HCT116 (cell line): ENCODE data around the gene ARL4A. TPM values are rescaled to one million over a fixed set of nuclear protein-coding genes. Genes with fewer than 3 reads are reported as not detected.
"Not testable (repeated sequence)": the region's sequence is repeated elsewhere in the genome, so short reads cannot be mapped to it uniquely, and the experiment has no call there.

Experiments
- ATAC-seq: fragments of 200-7000 bp; cut with Tn5 transposase; 2 replicates; pipeline ENCODE4 v1.9.1; 2020; ENCODE audit warnings: mild to moderate bottlenecking, moderate library complexity
- BruUV-seq: library from RNA; stranded (reverse); fragments of 400-500 nt; replicated peaks from 2 replicates; lab custom pipeline; 2021; lab: Mats Ljungman, UMichigan
- CTCF ChIA-PET: fragments of 300-600 bp; sonication (Branson Sonifier 250); formaldehyde crosslinking; loops from one replicate; lab custom pipeline; 2021; ENCODE audit warnings: antibody characterized with exemption; lab: Charles Lee
- POLR2A ChIA-PET: fragments of 300-600, 350-600 bp; sonication (Branson Sonifier 250); formaldehyde crosslinking; loops from one replicate; lab custom pipeline; 2021; ENCODE audit warnings: antibody characterized with exemption; lab: Charles Lee
- RAD21 ChIA-PET, 2 experiments: fragments of 300-600 bp; sonication (Branson Sonifier 250); formaldehyde crosslinking; loops; one replicate each; lab custom pipeline; 2023; ENCODE audit warnings: low total read pairs in 2 of 2; ENCODE audit not compliant: uncharacterized antibody in 2 of 2, unreplicated experiment in 2 of 2, low non-redundant PET in 1 of 2; lab: Charles Lee
- DNase-seq: peaks from one replicate; pipeline ENCODE4 v3.0.0-alpha.2; 2010; ENCODE audit warnings: low read depth, low spot score
- H2AFZ ChIP-seq: fragments of 200-600 bp; shearing (Covaris generic), sonication (generic); 2 replicates; pipeline ENCODE4 v1.6.1; 2017; ENCODE audit warnings: low read depth, mixed run types, mixed read lengths, antibody characterized with exemption, low read length; ENCODE audit not compliant: poor library complexity, severe bottlenecking
- H3K27ac ChIP-seq: 2 replicates; pipeline ENCODE4 v1.5.1; 2012; ENCODE audit warnings: low read depth, low read length
- H3K27me3 ChIP-seq: fragments of 200-600 bp; sonication (generic); 2 replicates; pipeline ENCODE4 v1.6.1; 2016; ENCODE audit warnings: mixed run types, low read length, mixed read lengths; ENCODE audit not compliant: insufficient read depth
- H3K36me3 ChIP-seq, 2 experiments: fragments of 200-500 bp in 1 of 2; fragments of 200-600 bp in 1 of 2; sonication (Bioruptor generic) in 1 of 2; sonication (generic) in 1 of 2; 2 replicates each; pipeline versions ENCODE4 v1.5.1 to v1.6.1; 2014 to 2016; ENCODE audit warnings: low read length in 2 of 2, inconsistent platforms in 1 of 2, mixed read lengths in 1 of 2, mixed run types in 1 of 2; ENCODE audit not compliant: insufficient read depth in 2 of 2, control insufficient read depth in 1 of 2
- H3K4me1 ChIP-seq, 2 experiments: fragments of 200-600 bp in 1 of 2; sonication (generic) in 1 of 2; 2 replicates each; pipeline versions ENCODE4 v1.5.1 to v1.6.1; 2012 to 2017; ENCODE audit warnings: low read length in 2 of 2, inconsistent platforms in 1 of 2, mild to moderate bottlenecking in 1 of 2, mixed read lengths in 1 of 2, mixed run types in 1 of 2, moderate library complexity in 1 of 2; ENCODE audit not compliant: insufficient read depth in 2 of 2, control insufficient read depth in 1 of 2
- H3K4me2 ChIP-seq: fragments of 200-600 bp; sonication (generic); 2 replicates; pipeline ENCODE4 v1.6.1; 2017; ENCODE audit warnings: mixed run types, low read length, mixed read lengths
- H3K4me3 ChIP-seq, 2 experiments: fragments of 200-600 bp in 1 of 2; sonication (generic) in 1 of 2; replicated peaks in 1 of 2; 2 replicates each; pipeline ENCODE4 v1.5.1; 2011 to 2016; ENCODE audit warnings: low read length in 2 of 2, control low read depth in 1 of 2, low read depth in 1 of 2, mild to moderate bottlenecking in 1 of 2, mixed read lengths in 1 of 2, mixed run types in 1 of 2
- H3K79me2 ChIP-seq: fragments of 200-600 bp; sonication (generic); 2 replicates; pipeline ENCODE4 v1.6.1; 2017; ENCODE audit warnings: mild to moderate bottlenecking, mixed run types, low read length, moderate library complexity, mixed read lengths; ENCODE audit not compliant: insufficient read depth
- H3K9ac ChIP-seq: fragments of 200-600 bp; sonication (generic); 2 replicates; pipeline ENCODE4 v1.6.1; 2016; ENCODE audit warnings: low read length, mixed read lengths
- H3K9me2 ChIP-seq: fragments of 200-600 bp; sonication (generic), shearing (Covaris generic); 2 replicates; pipeline ENCODE4 v1.6.1; 2017; ENCODE audit warnings: mixed run types, mild to moderate bottlenecking, moderate library complexity; ENCODE audit not compliant: insufficient read depth
- H3K9me3 ChIP-seq, 2 experiments: fragments of 200-500 bp in 1 of 2; fragments of 200-600 bp in 1 of 2; sonication (Bioruptor generic) in 1 of 2; sonication (generic) in 1 of 2; 2 replicates each; pipeline ENCODE4 v1.6.1; 2014 to 2017; ENCODE audit warnings: low read length in 2 of 2, mixed read lengths in 2 of 2, inconsistent platforms in 1 of 2, low read depth in 1 of 2, mild to moderate bottlenecking in 1 of 2, mixed run types in 1 of 2, moderate library complexity in 1 of 2; ENCODE audit not compliant: control insufficient read depth in 1 of 2, insufficient read depth in 1 of 2
- H4K20me1 ChIP-seq: fragments of 200-600 bp; sonication (generic), shearing (Covaris generic); 2 replicates; pipeline ENCODE4 v1.6.1; 2017; ENCODE audit warnings: mixed run types, mild to moderate bottlenecking, moderate library complexity; ENCODE audit not compliant: insufficient read depth
- ATF3 ChIP-seq: IDR thresholded peaks from 2 replicates; pipeline ENCODE4 v1.6.1; 2012
- CBX3 ChIP-seq: IDR thresholded peaks from 2 replicates; pipeline ENCODE4 v1.6.1; 2012; ENCODE audit warnings: low read depth
- ELF1 ChIP-seq: IDR thresholded peaks from 2 replicates; pipeline ENCODE4 v1.6.1; 2012; ENCODE audit warnings: low read depth, borderline replicate concordance
- EZH2 ChIP-seq: fragments of 200-600 bp; sonication (generic); IDR thresholded peaks from 2 replicates; pipeline ENCODE4 v1.6.1; 2017; ENCODE audit warnings: antibody characterized with exemption, mixed run types
- EZH2phosphoT487 ChIP-seq: fragments of 200-600 bp; IDR thresholded peaks from 2 replicates; pipeline ENCODE4 v1.6.1; 2018; ENCODE audit warnings: antibody characterized with exemption, borderline replicate concordance
- POLR2A ChIP-seq: IDR thresholded peaks from 2 replicates; pipeline ENCODE4 v1.7.0; 2011; ENCODE audit warnings: borderline replicate concordance; ENCODE audit not compliant: insufficient read depth, insufficient read length; ENCODE audit errors: extremely low read depth
- RAD21 ChIP-seq: IDR thresholded peaks from 2 replicates; pipeline ENCODE4 v1.6.1; 2012; ENCODE audit warnings: low read depth, mild to moderate bottlenecking
- SP1 ChIP-seq: IDR thresholded peaks from 2 replicates; pipeline ENCODE4 v1.6.1; 2012; ENCODE audit warnings: low read depth
- ZFX ChIP-seq: fragments of 450-650 bp; IDR thresholded peaks from 2 replicates; pipeline ENCODE4 v1.6.1; 2017
- ZNF274 ChIP-seq: fragments of 200-500 bp; sonication (Bioruptor generic); IDR thresholded peaks from 2 replicates; pipeline ENCODE4 v1.6.1; 2014; ENCODE audit warnings: mild to moderate bottlenecking, low read depth, low read length, inconsistent platforms
- intact Hi-C: fragments of 100-400 bp; cut with micrococcal nuclease; formaldehyde crosslinking; loops from 2 replicates; pipeline ENCODE4 v1.10.0; 2022
- total RNA-seq: library from RNA; stranded (reverse); gene quantifications from one replicate; pipeline ENCODE4 v1.2.1, GENCODE V29; 2021; ENCODE audit not compliant: unreplicated experiment

ARL4A gene
- total RNA-seq, 1 experiment from 2014 or later: 44.6 TPM

- TF ChIP-seq ZNF274: no peak
- TF ChIP-seq EZH2phosphoT487: no peak
- TF ChIP-seq RAD21: no peak
- TF ChIP-seq ATF3: no peak
Measured at GRCh38 chr7:12686234-12686890, 1.1 kb upstream of the ARL4A start (continued).

GRCh38 chr7:12687718-12688171 lies 312 bp downstream of the ARL4A start:
- no peaks in the 10 kb centered on the region for H3K27me3 ChIP-seq
- POLR2A ChIA-PET: interaction anchor here (0.8 to 2.0 kb wide), 16 partner anchors 9 to 574 kb away, joined by 3 to 16 read pairs (median 3); no protein-coding TSS in a partner anchor
- peaks cover 53% of the 10 kb centered on the region for H3K79me2 ChIP-seq
- H3K4me3 ChIP-seq: peak overlapping the region; percentile 82
- peak overlapping the region; percentile 84 for H3K9ac ChIP-seq
- BruUV-seq: no TSS peak
- H3K4me2 ChIP-seq: peak overlapping the region; percentile 94
- intact Hi-C loops: loop anchor here (1.0 to 5.0 kb wide), 6 partner anchors 115 to 576 kb away; no protein-coding TSS in a partner anchor
- CTCF ChIA-PET: interaction anchor here (0.6 to 2.8 kb wide), 18 partner anchors 8 to 579 kb away, joined by 3 to 28 read pairs (median 4); no protein-coding TSS in a partner anchor
- peak overlapping the region; percentile 94; the same call in 1 of the 2 replicates for H3K27ac ChIP-seq
- no peak overlapping the region for H2AFZ ChIP-seq
- no peaks in the 10 kb centered on the region for H3K9me3 ChIP-seq
- no peaks in the 10 kb centered on the region for H3K9me2 ChIP-seq
- H4K20me1 ChIP-seq: no peaks in the 10 kb centered on the region; the same call in 1 of the 2 replicates
- ATAC-seq (peak; percentile 1; the same call in 1 of the 2 replicates), DNase-seq (no peak)
- RAD21 ChIA-PET: interaction anchor here (0.6 to 1.2 kb wide), 2 partner anchors 236 to 430 kb away, joined by 3 to 6 read pairs; no protein-coding TSS in a partner anchor
- TF ChIP-seq EZH2 (no peak), ZFX (no peak), RAD21 (no peak), CBX3 (no peak), SP1 (no peak), ELF1 (no peak), POLR2A (no peak)
- H3K36me3 ChIP-seq: 0 out of 4 replicates have a peak, but pooled peaks cover 2 to 3% of the 10 kb centered on the region in 2 experiments
- peaks cover 6 to 16% of the 10 kb centered on the region in 2 experiments; a peak in 3 of 4 replicates for H3K4me1 ChIP-seq

GRCh38 chr7:12688485-12689170 lies 1.2 kb downstream of the ARL4A start:
- H3K9me2 ChIP-seq, H3K27ac ChIP-seq, H3K36me3 ChIP-seq, H3K27me3 ChIP-seq, CTCF ChIA-PET, H3K9me3 ChIP-seq, DNase-seq, BruUV-seq, ATAC-seq, RAD21 ChIA-PET, H2AFZ ChIP-seq, H3K9ac ChIP-seq, H4K20me1 ChIP-seq, H3K4me3 ChIP-seq: not testable (repeated sequence)
- intact Hi-C loops: loop anchor here (5.0 kb wide), 2 partner anchors 114 to 489 kb away; no protein-coding TSS in a partner anchor
- Histone ChIP-seq H3K79me2 (peaks cover 62% of the 10 kb centered on the region), H3K4me2 (peak overlapping the region; percentile 94; the same call in 1 of the 2 replicates), H3K4me1 (peaks cover 6 to 16% of the 10 kb centered on the region in 2 experiments; a peak in 3 of 4 replicates)
- POLR2A ChIA-PET: interaction anchor here (1.5 to 2.0 kb wide), 3 partner anchors 153 to 354 kb away, joined by 3 to 8 read pairs (median 7); no protein-coding TSS in a partner anchor
